WTC11 (cell line): ENCODE measurements around the gene MAP6.

Source experiments
- ATF2 ChIP-seq: sonication (generic); formaldehyde crosslinking; IDR thresholded peaks from 2 replicates; pipeline ENCODE4 v1.8.1; 2022; ENCODE audit warnings: low read depth, missing genetic modification reagents, borderline replicate concordance
- CTCF ChIP-seq: fragments of 200-600 bp; IDR thresholded peaks from 2 replicates; pipeline ENCODE4 v1.8.0; 2022; ENCODE audit warnings: antibody characterized with exemption
- NFATC4 ChIP-seq: fragments of 250-450 bp; sonication (Bioruptor Pico); IDR thresholded peaks from 2 replicates; pipeline ENCODE4 v1.9.0; 2021; ENCODE audit warnings: mild to moderate bottlenecking
- NFE2L1 ChIP-seq: sonication (generic); formaldehyde crosslinking; IDR thresholded peaks from 2 replicates; pipeline ENCODE4 v1.8.1; 2023; ENCODE audit warnings: missing genetic modification reagents
- USF2 ChIP-seq: sonication (generic); formaldehyde crosslinking; IDR thresholded peaks from 2 replicates; pipeline ENCODE4 v1.8.1; 2023; ENCODE audit warnings: mild to moderate bottlenecking, missing genetic modification reagents, moderate library complexity
- ZNF512 ChIP-seq: sonication (generic); formaldehyde crosslinking; IDR thresholded peaks from 2 replicates; pipeline ENCODE4 v1.8.1; 2022; ENCODE audit warnings: missing genetic modification reagents, borderline replicate concordance

- TF ChIP-seq CTCF (no peak), ATF2 (CRISPR knock-in tag) (no peak), USF2 (CRISPR knock-in tag) (no peak), ZNF512 (no peak), NFE2L1 (CRISPR knock-in tag) (no peak), NFATC4 (CRISPR knock-in tag) (no peak)
Measured at GRCh38 chr11:75717608-75718418, 49.0 kb upstream of the MAP6 start, which contains the start of gene MOGAT2.
